CD4-positive, CD25-positive, alpha-beta regulatory T cell (primary cell): ENCODE results near the gene FGF5. TPM values are rescaled to one million over a fixed set of nuclear protein-coding genes. Genes with fewer than 3 reads are reported as not detected.
"Not testable (repeated sequence)": the region's sequence is repeated elsewhere in the genome, so short reads cannot be mapped to it uniquely, and the experiment has no call there.

Experiments used
- ATAC-seq, 2 donors: fragments of 150-1000 bp; cut with Tn5 transposase; one replicate each; pipeline ENCODE4 v1.10.0; 2021; ENCODE audit warnings: low read depth in 2 of 2, moderate number of reproducible peaks in 2 of 2, moderate library complexity in 1 of 2
- DNase-seq, 3 donors: peaks; one replicate each; pipeline versions ENCODE4 v3.0.0 to v3.0.0-alpha.2; 2012 to 2022; ENCODE audit warnings: mixed read lengths in 1 of 3
- H3K27ac ChIP-seq: one replicate; pipeline ENCODE4 v1.7.0; 2013; ENCODE audit warnings: mild to moderate bottlenecking, low read length; ENCODE audit not compliant: insufficient read depth, poor library complexity, severe bottlenecking
- H3K27me3 ChIP-seq: one replicate; pipeline ENCODE4 v1.7.0; 2013; ENCODE audit warnings: low read length; ENCODE audit not compliant: control insufficient read depth, insufficient read depth
- H3K36me3 ChIP-seq: one replicate; pipeline ENCODE4 v1.7.0; 2013; ENCODE audit warnings: mild to moderate bottlenecking, low read length, moderate library complexity; ENCODE audit not compliant: control insufficient read depth, insufficient read depth
- H3K4me1 ChIP-seq: 2 replicates; pipeline ENCODE4 v1.7.0; 2013; ENCODE audit warnings: mild to moderate bottlenecking, low read length; ENCODE audit not compliant: insufficient read depth, control insufficient read depth, poor library complexity, severe bottlenecking
- H3K4me3 ChIP-seq: one replicate; pipeline ENCODE4 v1.7.0; 2013; ENCODE audit warnings: low read depth, mild to moderate bottlenecking, low read length, moderate library complexity
- H3K9me3 ChIP-seq, 2 experiments: 1 replicate in 1 of 2; 2 replicates in 1 of 2; pipeline ENCODE4 v1.7.0; 2013; ENCODE audit warnings: low read length in 2 of 2, mild to moderate bottlenecking in 1 of 2, moderate library complexity in 1 of 2; ENCODE audit not compliant: control insufficient read depth in 2 of 2
- H3K27ac Mint-ChIP-seq, 3 donors: one replicate each; pipeline ENCODE4 v1.8.0; 2020 to 2022; ENCODE audit warnings: mild to moderate bottlenecking in 3 of 3, mixed read lengths in 3 of 3, moderate library complexity in 2 of 3
- H3K27me3 Mint-ChIP-seq: one replicate; pipeline ENCODE4 v1.8.0; 2022; ENCODE audit warnings: mild to moderate bottlenecking, mixed read lengths
- H3K36me3 Mint-ChIP-seq: one replicate; pipeline ENCODE4 v1.8.0; 2020; ENCODE audit warnings: mixed read lengths
- H3K4me1 Mint-ChIP-seq, 4 donors: one replicate each; pipeline ENCODE4 v1.8.0; 2020 to 2022; ENCODE audit warnings: mixed read lengths in 4 of 4, mild to moderate bottlenecking in 1 of 4
- H3K4me3 Mint-ChIP-seq, 4 donors: one replicate each; pipeline ENCODE4 v1.8.0; 2020 to 2022; ENCODE audit warnings: mild to moderate bottlenecking in 4 of 4, mixed read lengths in 4 of 4, moderate library complexity in 3 of 4
- H3K9me3 Mint-ChIP-seq, 7 donors: one replicate each; pipeline ENCODE4 v1.8.0; 2020 to 2022; ENCODE audit warnings: mixed read lengths in 7 of 7, mild to moderate bottlenecking in 3 of 7, moderate library complexity in 2 of 7
- polyA plus RNA-seq, 4 donors: library from polyadenylated mRNA; unstranded; fragments of 300-500 nt; fragmentation: Illumina TruSeq; gene quantifications; one replicate each; pipeline ENCODE4 v1.2.3, GENCODE V29; 2021
- total RNA-seq: library from RNA; stranded (reverse); gene quantifications from one replicate; pipeline ENCODE4 v1.2.3, GENCODE V29; 2022

FGF5 gene
- total and polyA plus RNA-seq, 5 donors from 2014 or later = not detected

DNA sequence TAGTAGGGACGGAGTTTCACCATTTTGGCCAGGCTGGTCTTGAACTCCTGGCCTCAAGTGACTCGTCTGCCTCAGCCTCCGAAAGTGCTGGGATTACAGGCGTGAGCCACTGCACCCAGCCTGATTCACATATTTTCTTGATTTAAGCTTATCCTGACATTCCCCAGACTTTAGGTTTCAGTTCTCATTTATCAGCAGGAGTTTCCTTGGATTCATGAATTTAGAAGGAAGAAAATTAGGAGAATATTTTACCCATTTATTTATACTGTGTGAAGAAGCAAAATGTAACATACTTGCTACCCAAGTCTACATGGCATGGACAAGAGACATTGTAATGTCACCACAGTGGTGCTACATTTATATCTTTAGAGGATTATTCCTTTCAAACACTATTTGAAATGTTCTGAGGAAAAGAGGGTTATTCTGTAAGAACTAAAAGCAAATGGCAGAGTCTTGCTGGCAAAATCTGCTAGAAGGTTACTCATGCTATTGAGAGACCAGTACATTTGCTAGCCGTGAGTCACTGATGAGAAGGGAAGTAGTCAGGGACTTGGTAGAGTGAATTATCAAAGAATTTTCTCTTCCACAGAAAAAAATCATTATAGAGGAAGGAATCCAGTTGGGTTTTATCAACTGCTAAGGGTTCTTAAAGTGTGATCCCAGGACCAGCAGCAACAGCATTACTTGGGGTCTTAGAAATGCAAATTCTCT, 43.0 kb downstream of the FGF5 start:
- DNase-seq (no peak), ATAC-seq (no peak)
- Mint-ChIP-seq H3K27ac (no peak overlapping the region), H3K4me1 (no peaks in the 10 kb centered on the region), H3K4me3 (no peak overlapping the region), H3K36me3 (no peaks in the 10 kb centered on the region), H3K9me3 (no peaks in the 10 kb centered on the region), H3K27me3 (peaks cover 22% of the 10 kb centered on the region)
- no peaks in the 10 kb centered on the region for H3K4me1 ChIP-seq
- H3K9me3 ChIP-seq = no peaks in the 10 kb centered on the region
- H3K4me3 ChIP-seq = no peak overlapping the region
- no peak overlapping the region for H3K27ac ChIP-seq
- peaks cover 3% of the 10 kb centered on the region for H3K27me3 ChIP-seq
- no peaks in the 10 kb centered on the region for H3K36me3 ChIP-seq

DNA sequence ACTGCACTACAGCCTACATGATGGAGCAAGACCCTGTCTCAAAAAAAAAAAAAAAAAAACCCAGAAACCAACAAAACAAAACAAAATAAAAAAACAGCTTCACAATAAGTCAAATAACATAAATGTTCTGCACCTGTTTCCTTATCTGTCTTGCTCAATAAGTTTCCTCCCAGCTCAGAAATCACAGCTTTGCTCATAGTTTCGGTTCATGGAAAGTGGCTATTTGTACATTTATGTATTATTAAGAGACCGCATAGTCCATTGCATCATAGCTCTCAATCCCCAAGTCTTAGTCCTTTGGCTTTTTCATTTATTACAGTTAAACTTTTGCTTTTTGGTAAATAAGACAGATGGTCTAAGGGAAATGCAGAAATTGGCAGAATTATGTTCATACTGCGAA, 44.7 kb downstream of the FGF5 start:
- Histone ChIP-seq H3K27me3 (peaks cover 4% of the 10 kb centered on the region), H3K27ac (no peak overlapping the region), H3K9me3 (no peaks in the 10 kb centered on the region), H3K4me3 (no peak overlapping the region), H3K4me1 (no peaks in the 10 kb centered on the region), H3K36me3 (no peaks in the 10 kb centered on the region)
- H3K27ac Mint-ChIP-seq = no peak overlapping the region
- ATAC-seq (no peak), DNase-seq (no peak)
- no peaks in the 10 kb centered on the region for H3K9me3 Mint-ChIP-seq
- H3K4me3 Mint-ChIP-seq = no peak overlapping the region
- H3K27me3 Mint-ChIP-seq = peaks cover 15% of the 10 kb centered on the region
- H3K4me1 Mint-ChIP-seq = no peaks in the 10 kb centered on the region
- no peaks in the 10 kb centered on the region for H3K36me3 Mint-ChIP-seq

DNA sequence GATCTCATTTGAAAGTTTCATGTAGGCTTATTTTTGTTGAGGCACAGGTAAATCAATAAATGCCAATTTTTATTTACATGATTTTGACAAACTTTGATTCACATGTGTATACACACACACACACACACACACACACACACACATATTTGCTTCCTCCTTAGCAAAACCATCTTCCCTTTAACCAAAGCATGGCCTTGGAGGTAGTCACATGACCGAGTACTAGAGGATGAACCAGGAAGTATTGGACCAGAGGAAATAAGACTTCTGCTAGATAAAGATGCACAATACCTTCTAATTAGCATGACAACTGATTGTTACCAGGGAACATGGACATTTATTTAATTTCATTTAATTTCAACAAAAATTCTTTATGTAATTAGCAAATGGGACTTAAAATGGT, 45.7 kb downstream of the FGF5 start:
- no peak overlapping the region for H3K4me3 Mint-ChIP-seq

DNA sequence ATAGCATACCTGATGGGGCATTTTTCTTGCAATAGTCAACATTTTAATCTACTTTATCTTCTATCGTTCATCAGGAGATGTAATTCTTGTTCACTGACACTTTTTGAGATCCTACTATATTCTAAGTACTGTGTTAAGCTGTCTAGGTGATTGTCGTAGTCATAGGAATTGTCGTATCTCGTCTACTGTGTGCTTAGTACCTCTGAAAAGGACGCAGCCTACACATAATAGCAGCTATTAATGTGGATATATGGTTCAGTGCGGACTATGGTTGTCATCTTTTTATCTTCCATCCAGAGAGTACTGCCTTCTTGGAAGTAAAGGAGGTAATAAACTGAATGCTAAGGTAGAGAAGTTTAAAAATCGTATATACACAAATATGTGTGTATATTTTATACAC, 47.2 kb downstream of the FGF5 start:
- Mint-ChIP-seq H3K27me3 (peaks cover 17% of the 10 kb centered on the region), H3K9me3 (no peaks in the 10 kb centered on the region), H3K36me3 (no peaks in the 10 kb centered on the region), H3K27ac (no peak overlapping the region), H3K4me1 (no peaks in the 10 kb centered on the region), H3K4me3 (no peak overlapping the region)
- DNase-seq (no peak), ATAC-seq (no peak)
- H3K9me3 ChIP-seq = no peaks in the 10 kb centered on the region
- H3K27ac ChIP-seq = no peak overlapping the region
- H3K4me3 ChIP-seq = no peak overlapping the region
- peaks cover 2% of the 10 kb centered on the region for H3K27me3 ChIP-seq
- H3K36me3 ChIP-seq = no peaks in the 10 kb centered on the region
- no peaks in the 10 kb centered on the region for H3K4me1 ChIP-seq

More for the DNA sequence above, 45.7 kb downstream of the FGF5 start:
- peaks cover 17% of the 10 kb centered on the region for H3K27me3 Mint-ChIP-seq
- no peaks in the 10 kb centered on the region for H3K9me3 Mint-ChIP-seq
- H3K4me1 Mint-ChIP-seq = no peaks in the 10 kb centered on the region
- no peak for DNase-seq
- Histone ChIP-seq H3K27ac (no peak overlapping the region), H3K4me3 (no peak overlapping the region), H3K9me3 (no peaks in the 10 kb centered on the region), H3K36me3 (no peaks in the 10 kb centered on the region), H3K27me3 (peaks cover 4% of the 10 kb centered on the region), H3K4me1 (no peaks in the 10 kb centered on the region)
- H3K27ac Mint-ChIP-seq = no peak overlapping the region
- H3K36me3 Mint-ChIP-seq = no peaks in the 10 kb centered on the region
- no peak for ATAC-seq

DNA sequence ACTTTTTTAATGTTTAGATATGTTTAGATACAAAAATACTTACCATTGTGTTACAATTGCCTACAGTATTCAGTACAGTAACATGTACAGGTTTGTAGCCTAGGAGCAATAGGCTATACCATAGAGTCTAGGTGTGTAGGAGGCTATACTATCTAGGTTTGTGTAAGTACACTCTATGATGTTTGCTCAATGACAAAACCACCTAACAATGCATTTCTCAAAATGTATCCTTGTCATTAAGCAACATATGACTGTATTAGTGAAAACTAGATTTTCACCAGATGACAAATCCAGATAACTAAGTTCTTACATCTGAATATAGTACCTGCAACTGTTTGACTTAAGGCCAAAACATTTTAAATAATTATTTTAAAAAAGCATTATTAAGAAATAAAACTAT, 49.4 kb downstream of the FGF5 start:
- not testable (repeated sequence) for H3K9me3 ChIP-seq, ATAC-seq, H3K27ac Mint-ChIP-seq, H3K4me3 ChIP-seq, H3K4me3 Mint-ChIP-seq, H3K4me1 Mint-ChIP-seq, H3K27me3 ChIP-seq, H3K27ac ChIP-seq, H3K4me1 ChIP-seq, H3K36me3 Mint-ChIP-seq, H3K9me3 Mint-ChIP-seq, H3K36me3 ChIP-seq, DNase-seq
- H3K27me3 Mint-ChIP-seq = peaks cover 11% of the 10 kb centered on the region

DNA sequence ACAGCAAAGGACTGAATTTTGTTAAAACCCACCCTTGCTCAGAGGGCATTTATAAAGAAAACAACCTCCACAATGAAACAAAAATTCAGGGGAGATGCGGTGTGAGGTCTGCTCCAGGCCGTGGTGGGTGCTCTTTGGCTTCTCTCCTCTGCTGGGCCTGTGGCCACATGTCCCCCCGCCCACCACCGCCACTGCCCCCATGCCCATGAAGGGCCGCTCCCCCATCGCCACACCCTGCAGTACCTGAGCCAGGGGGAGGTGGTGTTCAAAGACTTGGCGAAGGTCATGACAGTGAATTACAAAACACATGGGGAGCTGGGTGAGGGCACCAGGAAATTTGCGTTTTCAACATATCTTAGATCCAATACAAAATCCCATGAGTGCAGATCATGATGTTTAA, 54.9 kb downstream of the FGF5 start:
- Mint-ChIP-seq H3K4me1 (no peaks in the 10 kb centered on the region), H3K4me3 (no peak overlapping the region), H3K36me3 (no peaks in the 10 kb centered on the region), H3K9me3 (peaks cover 0 to 1% (median 0%) of the 10 kb centered on the region in 7 donors), H3K27ac (peak overlapping the region in 1 of 3 donors; percentile 12), H3K27me3 (peaks cover 20% of the 10 kb centered on the region)
- ATAC-seq (no peak), DNase-seq (no peak)
- Histone ChIP-seq H3K27me3 (peaks cover 8% of the 10 kb centered on the region), H3K36me3 (no peaks in the 10 kb centered on the region), H3K27ac (no peak overlapping the region), H3K9me3 (no peaks in the 10 kb centered on the region), H3K4me1 (no peaks in the 10 kb centered on the region), H3K4me3 (no peak overlapping the region)

DNA sequence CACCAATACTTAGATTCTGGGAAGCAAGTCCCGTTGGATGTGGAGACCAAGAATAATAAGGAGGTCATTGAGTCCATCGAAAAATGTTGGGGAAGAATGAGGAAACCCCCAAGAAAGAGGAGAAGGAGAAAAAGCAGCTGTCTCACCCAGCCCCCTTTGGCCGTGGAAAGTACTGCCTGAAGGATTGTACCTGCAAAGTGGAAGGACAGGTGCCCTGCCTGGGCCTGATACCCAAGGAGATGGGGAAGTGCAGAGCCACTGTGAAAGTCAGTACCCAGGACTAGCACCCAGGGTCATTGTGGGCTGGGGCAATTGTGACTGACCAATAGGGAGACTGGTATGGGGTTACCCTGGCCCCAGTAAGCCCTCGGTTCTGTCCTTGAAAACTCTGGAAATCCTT, 55.3 kb downstream of the FGF5 start:
- Mint-ChIP-seq H3K9me3 (peaks cover 0 to 1% (median 0%) of the 10 kb centered on the region in 7 donors), H3K36me3 (no peaks in the 10 kb centered on the region), H3K4me3 (no peak overlapping the region), H3K4me1 (no peaks in the 10 kb centered on the region), H3K27me3 (peaks cover 16% of the 10 kb centered on the region), H3K27ac (peak overlapping the region in 1 of 3 donors; percentile 12)
- Histone ChIP-seq H3K4me3 (no peak overlapping the region), H3K9me3 (no peaks in the 10 kb centered on the region), H3K27ac (no peak overlapping the region), H3K27me3 (peaks cover 8% of the 10 kb centered on the region), H3K36me3 (no peaks in the 10 kb centered on the region), H3K4me1 (no peaks in the 10 kb centered on the region)
- ATAC-seq (no peak), DNase-seq (no peak)

DNA sequence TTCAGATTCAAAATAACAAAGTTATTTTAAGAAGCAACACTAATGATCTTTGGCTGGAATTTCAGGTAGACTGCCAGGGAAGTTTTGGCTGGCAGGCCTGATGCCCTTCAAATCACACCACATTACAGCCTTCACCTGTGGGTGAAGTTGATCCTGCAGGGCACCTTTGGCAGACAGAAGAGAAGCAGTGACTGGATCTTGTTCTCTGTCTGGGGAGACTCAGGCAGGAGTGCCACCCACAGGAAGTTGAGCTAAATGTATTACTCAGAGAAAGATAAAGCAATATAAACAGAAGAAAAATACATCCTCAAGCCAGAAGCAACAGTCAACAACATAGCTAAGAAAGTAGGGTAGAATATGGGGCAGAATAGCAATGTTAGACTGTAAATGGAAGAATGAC, 56.3 kb downstream of the FGF5 start:
- H3K4me1 ChIP-seq = no peaks in the 10 kb centered on the region
- no peak overlapping the region for H3K4me3 ChIP-seq
- H3K27me3 ChIP-seq = peaks cover 8% of the 10 kb centered on the region
- Mint-ChIP-seq H3K27ac (no peak overlapping the region), H3K36me3 (no peaks in the 10 kb centered on the region), H3K27me3 (peaks cover 15% of the 10 kb centered on the region), H3K9me3 (peaks cover 0 to 1% (median 0%) of the 10 kb centered on the region in 7 donors), H3K4me1 (no peaks in the 10 kb centered on the region), H3K4me3 (no peak overlapping the region)
- ATAC-seq (no peak), DNase-seq (peak in 1 of 3 donors; percentile 12)
- H3K9me3 ChIP-seq = no peaks in the 10 kb centered on the region
- no peaks in the 10 kb centered on the region for H3K36me3 ChIP-seq
- H3K27ac ChIP-seq = no peak overlapping the region
